Esophagus muscularis mucosa (tissue), 3 donors: Measurements from ENCODE around the gene FAM13A.

Experiments used
- POLR2A ChIP-seq: fragments of 450-650 bp; IDR thresholded peaks from one replicate; pipeline ENCODE4 v1.6.1; 2017; ENCODE audit warnings: antibody characterized with exemption, moderate library complexity, mild to moderate bottlenecking, low read depth
- TF ChIP-seq, protein P1 (sequence below), 3 experiments: fragments of 200-600 bp in 2 of 3; fragments of 450-650 bp in 1 of 3; sonication (generic) in 2 of 3; IDR thresholded peaks; one replicate each; pipeline ENCODE4 v1.5.1; 2017 to 2019; ENCODE audit warnings: antibody characterized with exemption in 3 of 3, mild to moderate bottlenecking in 2 of 3, moderate library complexity in 1 of 3

DNA sequence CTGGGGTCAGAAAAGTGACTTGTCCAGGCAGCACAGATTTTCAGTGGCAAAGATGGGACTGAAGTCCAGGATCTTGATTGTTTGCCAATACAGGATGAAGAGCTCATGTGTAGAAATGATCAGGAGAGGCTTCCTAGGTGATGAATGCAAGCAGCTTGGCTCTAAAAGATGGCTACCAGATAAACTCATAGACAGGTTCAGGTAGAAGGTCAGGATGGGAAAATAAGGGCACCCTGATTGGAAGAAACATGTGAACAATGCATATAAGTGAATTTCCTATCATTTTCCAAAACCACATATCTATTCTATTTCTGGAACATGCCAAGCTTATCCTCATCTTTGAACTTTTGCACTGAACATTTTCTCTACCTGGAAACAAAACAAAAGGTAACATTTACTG lies 87.7 kb downstream of the FAM13A start:
- TF ChIP-seq, protein P1, sequence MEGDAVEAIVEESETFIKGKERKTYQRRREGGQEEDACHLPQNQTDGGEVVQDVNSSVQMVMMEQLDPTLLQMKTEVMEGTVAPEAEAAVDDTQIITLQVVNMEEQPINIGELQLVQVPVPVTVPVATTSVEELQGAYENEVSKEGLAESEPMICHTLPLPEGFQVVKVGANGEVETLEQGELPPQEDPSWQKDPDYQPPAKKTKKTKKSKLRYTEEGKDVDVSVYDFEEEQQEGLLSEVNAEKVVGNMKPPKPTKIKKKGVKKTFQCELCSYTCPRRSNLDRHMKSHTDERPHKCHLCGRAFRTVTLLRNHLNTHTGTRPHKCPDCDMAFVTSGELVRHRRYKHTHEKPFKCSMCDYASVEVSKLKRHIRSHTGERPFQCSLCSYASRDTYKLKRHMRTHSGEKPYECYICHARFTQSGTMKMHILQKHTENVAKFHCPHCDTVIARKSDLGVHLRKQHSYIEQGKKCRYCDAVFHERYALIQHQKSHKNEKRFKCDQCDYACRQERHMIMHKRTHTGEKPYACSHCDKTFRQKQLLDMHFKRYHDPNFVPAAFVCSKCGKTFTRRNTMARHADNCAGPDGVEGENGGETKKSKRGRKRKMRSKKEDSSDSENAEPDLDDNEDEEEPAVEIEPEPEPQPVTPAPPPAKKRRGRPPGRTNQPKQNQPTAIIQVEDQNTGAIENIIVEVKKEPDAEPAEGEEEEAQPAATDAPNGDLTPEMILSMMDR (IDR thresholded peaks at IDR 0.05), result no peak
- TF ChIP-seq POLR2A, result no peak
